Naive B cell (primary cell): ENCODE data around the gene PRKG1. TPM values are rescaled to one million over a fixed set of nuclear protein-coding genes. Genes with fewer than 3 reads are reported as not detected.

ENCODE experiments used
- ATAC-seq, 2 donors: fragments of 150-1000 bp; cut with Tn5 transposase; 2 replicates each; pipeline ENCODE4 v1.10.0; 2021; ENCODE audit warnings: low read depth in 2 of 2, mild to moderate bottlenecking in 2 of 2, moderate library complexity in 2 of 2
- DNase-seq: peaks from one replicate; pipeline ENCODE4 v3.0.0; 2022
- H3K27ac Mint-ChIP-seq, 6 donors: one replicate each; pipeline ENCODE4 v1.8.0; 2020 to 2022; ENCODE audit warnings: mild to moderate bottlenecking in 6 of 6, mixed read lengths in 6 of 6, moderate library complexity in 5 of 6, inconsistent platforms in 2 of 6
- H3K27me3 Mint-ChIP-seq, 3 donors: one replicate each; pipeline ENCODE4 v1.8.0; 2021 to 2022; ENCODE audit warnings: mixed read lengths in 3 of 3, mild to moderate bottlenecking in 1 of 3
- H3K36me3 Mint-ChIP-seq, 2 donors: one replicate each; pipeline ENCODE4 v1.8.0; 2020 to 2022; ENCODE audit warnings: mixed read lengths in 2 of 2, inconsistent platforms in 1 of 2, mild to moderate bottlenecking in 1 of 2
- H3K4me1 Mint-ChIP-seq, 3 donors: one replicate each; pipeline ENCODE4 v1.8.0; 2020 to 2022; ENCODE audit warnings: mixed read lengths in 3 of 3, inconsistent platforms in 1 of 3, mild to moderate bottlenecking in 1 of 3, moderate library complexity in 1 of 3
- H3K4me3 Mint-ChIP-seq, 8 donors: one replicate each; pipeline ENCODE4 v1.8.0; 2020 to 2022; ENCODE audit warnings: mild to moderate bottlenecking in 8 of 8, mixed read lengths in 8 of 8, moderate library complexity in 8 of 8, inconsistent platforms in 2 of 8
- H3K9me3 Mint-ChIP-seq, 7 donors: one replicate each; pipeline ENCODE4 v1.8.0; 2020 to 2022; ENCODE audit warnings: mixed read lengths in 7 of 7, mild to moderate bottlenecking in 5 of 7, inconsistent platforms in 2 of 7, moderate library complexity in 1 of 7
- polyA plus RNA-seq, 6 donors: library from polyadenylated mRNA; unstranded; fragments of 300-500 nt; fragmentation: Illumina TruSeq; gene quantifications; one replicate each; pipeline ENCODE4 v1.2.3, GENCODE V29; 2021; ENCODE audit warnings: low read depth in 6 of 6

The PRKG1 gene
- polyA plus RNA-seq, 6 donors from 2014 or later: 0.21 TPM; not detected in 5

DNA sequence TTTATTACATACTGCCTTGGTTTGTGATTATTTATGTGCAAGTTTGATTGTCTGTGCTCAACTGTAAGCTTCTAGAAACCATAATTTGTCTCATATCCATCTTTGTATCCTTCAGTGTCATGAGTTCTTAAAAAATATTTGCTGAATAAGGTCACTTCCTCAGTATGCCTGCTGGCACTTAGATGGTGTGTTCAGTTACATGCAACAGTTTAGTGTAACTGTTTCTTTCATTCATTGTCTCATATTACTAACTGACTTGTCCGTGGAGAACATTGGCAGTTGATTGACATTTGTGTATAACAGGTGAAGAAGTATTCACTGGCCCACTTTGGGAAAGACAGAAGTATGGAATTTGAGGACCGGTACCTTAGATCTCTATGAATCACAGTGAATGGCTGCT, 236.9 kb downstream of the PRKG1 start:
- no peaks in the 10 kb centered on the region for H3K4me1 Mint-ChIP-seq
- no peak for DNase-seq
- H3K27me3 Mint-ChIP-seq: peaks cover 0 to 4% (median 0%) of the 10 kb centered on the region in 3 donors
- H3K27ac Mint-ChIP-seq: no peak overlapping the region
- ATAC-seq: no peak
- H3K4me3 Mint-ChIP-seq: no peak overlapping the region
- peaks cover 0 to 2% (median 0%) of the 10 kb centered on the region in 7 donors for H3K9me3 Mint-ChIP-seq
- no peaks in the 10 kb centered on the region for H3K36me3 Mint-ChIP-seq

DNA sequence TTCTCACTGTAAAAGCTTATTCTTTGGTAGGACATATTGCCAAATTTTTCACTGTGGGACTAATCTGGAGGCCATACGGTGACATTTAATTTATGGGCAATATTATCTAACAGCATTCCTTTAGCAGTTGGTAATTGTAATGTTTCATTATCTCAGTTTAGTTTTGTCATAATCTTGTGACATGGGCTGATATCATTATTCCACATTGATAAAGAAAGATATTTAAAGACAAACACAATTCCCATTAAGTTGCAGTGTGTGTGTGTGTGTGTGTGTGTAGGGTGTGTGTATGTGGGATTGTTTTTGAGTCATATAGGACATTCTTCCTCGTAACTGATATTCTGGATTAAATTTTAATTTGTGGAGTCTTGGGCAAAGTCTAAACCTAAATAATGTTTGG, 238.5 kb downstream of the PRKG1 start:
- no peak overlapping the region for H3K4me3 Mint-ChIP-seq
- no peak for ATAC-seq
- no peaks in the 10 kb centered on the region for H3K4me1 Mint-ChIP-seq
- peaks cover 0 to 2% (median 0%) of the 10 kb centered on the region in 7 donors for H3K9me3 Mint-ChIP-seq
- no peak for DNase-seq
- peaks cover 0 to 4% (median 0%) of the 10 kb centered on the region in 3 donors for H3K27me3 Mint-ChIP-seq
- H3K36me3 Mint-ChIP-seq: no peaks in the 10 kb centered on the region
- H3K27ac Mint-ChIP-seq: no peak overlapping the region

DNA sequence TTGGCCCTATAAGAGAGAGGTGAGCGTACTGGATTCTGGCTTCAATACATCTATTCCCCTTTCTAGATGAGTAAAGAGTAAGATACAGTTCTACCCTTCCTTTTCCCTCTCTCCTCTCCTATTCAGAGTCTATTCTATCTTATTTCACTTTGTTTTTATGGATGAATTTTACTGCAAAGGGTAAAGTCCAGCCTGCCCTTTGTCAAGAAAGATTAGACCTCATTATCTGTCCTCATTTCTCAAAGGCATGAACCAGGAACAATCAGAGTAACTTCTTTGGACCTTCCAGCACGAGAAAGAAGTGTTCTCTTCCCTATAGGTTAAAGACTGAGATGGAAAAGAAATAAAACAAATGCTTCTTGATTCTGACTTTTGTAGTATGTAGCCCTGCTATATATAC, 239.0 kb downstream of the PRKG1 start:
- no peak for ATAC-seq
- Mint-ChIP-seq H3K4me3 (no peak overlapping the region), H3K36me3 (no peaks in the 10 kb centered on the region), H3K9me3 (peaks cover 0 to 2% (median 0%) of the 10 kb centered on the region in 7 donors), H3K27ac (no peak overlapping the region), H3K4me1 (no peaks in the 10 kb centered on the region), H3K27me3 (peaks cover 0 to 4% (median 0%) of the 10 kb centered on the region in 3 donors)
- no peak for DNase-seq

DNA sequence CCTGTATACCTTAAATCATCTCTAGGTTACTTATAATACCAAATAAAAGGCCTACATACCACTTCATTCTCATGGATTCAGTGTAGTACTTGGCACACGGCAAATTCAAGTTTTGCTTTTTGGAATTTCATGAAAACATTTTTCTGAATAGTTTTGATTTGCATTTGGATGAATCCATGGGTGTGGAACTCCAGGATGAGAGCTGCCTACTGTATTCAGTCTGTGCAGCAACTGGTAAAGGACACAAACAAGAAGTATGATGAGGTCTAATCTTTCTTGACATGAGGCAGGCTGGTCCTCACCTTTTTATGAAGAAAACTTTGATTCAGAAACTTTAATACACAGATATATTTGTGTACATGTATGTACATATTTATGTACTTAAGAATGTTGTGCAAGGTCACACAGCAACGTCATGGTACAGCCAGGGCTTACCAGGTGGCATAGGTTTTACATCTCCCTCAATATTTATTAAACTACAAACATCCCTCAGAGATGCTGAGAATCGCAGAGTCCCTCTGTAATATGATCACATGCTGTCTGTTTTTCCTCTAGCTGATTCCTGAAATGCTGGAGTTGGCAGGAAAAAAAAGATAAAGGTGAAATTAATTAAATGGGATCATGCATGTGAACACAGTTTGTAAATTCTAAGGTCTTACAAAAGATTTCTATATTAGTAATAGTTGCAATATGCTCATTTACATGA, 239.6 kb downstream of the PRKG1 start:
- H3K36me3 Mint-ChIP-seq: no peaks in the 10 kb centered on the region
- no peak overlapping the region for H3K27ac Mint-ChIP-seq
- no peak overlapping the region for H3K4me3 Mint-ChIP-seq

DNA sequence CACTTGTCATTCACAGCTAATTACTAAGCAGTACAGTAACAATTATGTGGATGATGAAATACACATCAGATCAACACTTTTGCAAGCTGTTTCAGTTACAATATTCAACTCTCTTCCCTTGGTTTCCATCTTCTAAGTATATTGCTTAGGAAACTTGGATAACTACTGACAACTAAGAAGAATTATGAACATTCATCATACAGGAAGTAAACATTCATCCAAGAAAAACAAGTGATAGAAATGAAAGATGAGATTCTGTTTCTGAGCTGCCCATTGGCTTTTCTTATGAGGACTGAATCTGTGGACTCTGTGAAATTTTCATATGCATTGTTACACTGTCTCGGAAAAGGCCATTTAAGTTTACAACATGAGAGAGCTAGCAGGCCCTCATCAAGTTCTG, 240.2 kb downstream of the PRKG1 start:
- Mint-ChIP-seq H3K36me3 (no peaks in the 10 kb centered on the region), H3K4me3 (no peak overlapping the region), H3K27me3 (peaks cover 0 to 4% (median 0%) of the 10 kb centered on the region in 3 donors), H3K4me1 (no peaks in the 10 kb centered on the region), H3K27ac (no peak overlapping the region), H3K9me3 (peaks cover 0 to 2% (median 0%) of the 10 kb centered on the region in 7 donors)
- no peak for ATAC-seq
- no peak for DNase-seq

More for the DNA sequence above, 239.6 kb downstream of the PRKG1 start:
- DNase-seq (no peak), ATAC-seq (no peak)
- Mint-ChIP-seq H3K27me3 (peaks cover 0 to 4% (median 0%) of the 10 kb centered on the region in 3 donors), H3K4me1 (no peaks in the 10 kb centered on the region), H3K9me3 (peaks cover 0 to 2% (median 0%) of the 10 kb centered on the region in 7 donors)

DNA sequence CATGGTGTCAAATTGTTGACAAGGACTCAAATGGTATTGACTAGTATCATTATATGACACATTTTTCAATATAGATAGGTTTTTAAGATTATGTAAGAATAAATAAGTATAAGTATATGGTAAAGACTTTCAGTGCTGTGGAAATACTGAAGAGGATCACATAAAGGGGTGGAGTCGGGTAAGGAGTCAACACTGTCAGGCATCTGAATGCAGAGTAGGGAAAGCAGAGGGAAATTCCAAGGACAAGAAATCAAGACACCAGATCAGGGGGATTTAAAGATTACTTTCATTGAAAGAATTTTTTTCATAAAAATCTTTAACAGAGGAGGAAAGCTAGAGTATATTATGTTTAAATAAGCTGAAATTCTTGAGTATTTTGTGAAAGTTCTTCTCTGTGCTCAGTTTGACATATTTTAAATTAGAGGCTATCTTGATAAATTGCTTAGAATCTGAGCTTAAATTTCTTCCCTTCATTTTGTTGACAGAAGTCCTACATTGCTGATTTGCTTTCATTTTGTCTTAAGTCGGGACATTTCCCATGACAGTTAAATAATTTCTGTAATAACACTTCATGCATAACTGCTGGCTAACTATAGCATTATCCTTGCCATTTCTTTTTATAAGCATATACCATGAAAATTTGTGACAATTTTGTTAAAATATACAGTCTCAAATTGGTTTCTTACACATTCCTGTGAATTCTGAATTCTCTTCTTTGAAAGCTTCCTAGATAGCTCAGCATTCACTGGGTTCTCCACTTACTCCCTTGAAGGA, 244.3 kb downstream of the PRKG1 start:
- Mint-ChIP-seq H3K36me3 (no peaks in the 10 kb centered on the region), H3K4me1 (no peaks in the 10 kb centered on the region), H3K9me3 (peaks cover 0 to 1% (median 0%) of the 10 kb centered on the region in 7 donors), H3K27me3 (no peaks in the 10 kb centered on the region), H3K4me3 (no peak overlapping the region), H3K27ac (no peak overlapping the region)
- no peak for DNase-seq
- ATAC-seq: no peak

DNA sequence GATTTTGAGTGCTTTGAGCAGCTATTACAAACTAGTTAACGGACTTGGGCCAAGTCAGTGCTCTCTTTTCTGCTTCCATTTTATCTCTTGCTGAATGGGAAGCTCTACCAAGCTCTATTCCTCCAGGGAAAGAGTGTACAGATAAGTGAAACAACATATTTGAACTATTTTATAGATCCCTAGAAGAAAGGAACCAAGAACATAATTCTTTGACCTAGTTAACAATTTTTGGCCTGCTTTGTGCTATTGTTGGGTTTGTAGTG, 244.8 kb downstream of the PRKG1 start:
- peaks cover 0 to 1% (median 0%) of the 10 kb centered on the region in 7 donors for H3K9me3 Mint-ChIP-seq
- H3K27ac Mint-ChIP-seq: no peak overlapping the region
- DNase-seq: no peak
- ATAC-seq: no peak
- no peaks in the 10 kb centered on the region for H3K27me3 Mint-ChIP-seq
- H3K4me1 Mint-ChIP-seq: no peaks in the 10 kb centered on the region
- H3K4me3 Mint-ChIP-seq: no peak overlapping the region
- no peaks in the 10 kb centered on the region for H3K36me3 Mint-ChIP-seq

DNA sequence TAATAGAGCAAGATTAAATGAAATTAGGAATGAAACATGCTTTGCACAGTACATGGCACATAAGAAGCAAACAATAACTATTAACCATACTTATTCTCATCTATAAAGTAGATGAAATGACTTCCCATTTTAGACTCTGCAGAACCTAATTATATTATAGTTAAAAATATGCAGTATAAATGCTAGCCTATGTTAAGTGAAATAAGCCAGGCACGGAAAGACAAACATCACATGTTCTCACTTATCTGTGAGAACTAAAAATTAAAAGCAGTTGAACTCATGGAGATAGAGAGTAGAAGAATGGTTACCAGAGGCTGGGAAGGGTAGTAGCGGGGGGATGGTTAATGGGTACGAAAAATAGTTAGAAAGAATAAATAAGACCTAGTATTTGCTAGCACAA, 247.0 kb downstream of the PRKG1 start:
- Mint-ChIP-seq H3K27ac (no peak overlapping the region), H3K4me3 (no peak overlapping the region), H3K36me3 (no peaks in the 10 kb centered on the region), H3K4me1 (no peaks in the 10 kb centered on the region), H3K27me3 (no peaks in the 10 kb centered on the region), H3K9me3 (peaks cover 0 to 3% (median 0%) of the 10 kb centered on the region in 7 donors)
- DNase-seq (no peak), ATAC-seq (no peak)

DNA sequence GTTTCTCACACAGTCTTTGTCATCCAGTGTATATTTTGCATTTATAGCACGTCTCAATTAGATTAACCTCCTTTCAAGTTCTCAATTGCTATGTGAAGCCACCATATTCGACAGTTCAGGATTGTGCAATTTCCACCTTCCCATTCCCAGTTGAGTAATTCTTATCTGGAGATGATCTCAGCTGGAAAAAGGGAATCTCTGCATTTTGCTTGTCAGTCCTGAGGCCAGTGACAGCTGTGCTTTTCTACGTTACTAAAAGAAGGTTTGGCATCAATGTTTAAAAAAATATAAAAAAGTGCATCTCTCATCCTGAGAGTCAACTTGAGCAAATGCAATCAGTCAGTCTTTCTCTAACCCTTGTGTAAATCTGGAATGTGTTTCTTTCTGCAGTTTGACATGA, 247.7 kb downstream of the PRKG1 start:
- Mint-ChIP-seq H3K4me1 (no peaks in the 10 kb centered on the region), H3K27me3 (no peaks in the 10 kb centered on the region), H3K27ac (no peak overlapping the region), H3K36me3 (no peaks in the 10 kb centered on the region), H3K9me3 (peaks cover 0 to 3% (median 0%) of the 10 kb centered on the region in 7 donors), H3K4me3 (no peak overlapping the region)
- ATAC-seq (no peak), DNase-seq (no peak)

DNA sequence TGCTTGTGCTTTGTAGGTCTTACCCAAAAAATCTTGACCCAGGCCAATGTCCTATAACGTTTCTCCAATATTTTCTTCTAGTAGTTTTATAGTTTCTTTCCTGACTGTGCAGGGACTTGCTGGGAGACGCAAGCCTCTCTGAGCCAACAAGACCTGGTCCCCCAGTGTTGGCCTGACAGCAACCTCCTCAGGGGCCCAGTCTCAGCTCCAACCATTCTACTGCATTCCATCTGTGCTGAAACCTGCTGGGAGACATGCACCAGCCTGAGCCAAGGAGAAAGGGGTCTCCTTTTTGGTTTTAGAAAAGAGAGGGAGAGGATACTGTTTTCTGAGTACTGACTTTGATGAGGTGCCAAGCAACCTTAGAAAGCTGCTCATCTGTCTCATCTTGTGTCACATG, 251.4 kb downstream of the PRKG1 start:
- Mint-ChIP-seq H3K36me3 (no peaks in the 10 kb centered on the region), H3K4me1 (no peaks in the 10 kb centered on the region), H3K27me3 (no peaks in the 10 kb centered on the region), H3K27ac (peak overlapping the region in 1 of 6 donors; percentile 53), H3K9me3 (peaks cover 0 to 7% (median 0%) of the 10 kb centered on the region in 7 donors), H3K4me3 (no peak overlapping the region)
- ATAC-seq: no peak
- no peak for DNase-seq

DNA sequence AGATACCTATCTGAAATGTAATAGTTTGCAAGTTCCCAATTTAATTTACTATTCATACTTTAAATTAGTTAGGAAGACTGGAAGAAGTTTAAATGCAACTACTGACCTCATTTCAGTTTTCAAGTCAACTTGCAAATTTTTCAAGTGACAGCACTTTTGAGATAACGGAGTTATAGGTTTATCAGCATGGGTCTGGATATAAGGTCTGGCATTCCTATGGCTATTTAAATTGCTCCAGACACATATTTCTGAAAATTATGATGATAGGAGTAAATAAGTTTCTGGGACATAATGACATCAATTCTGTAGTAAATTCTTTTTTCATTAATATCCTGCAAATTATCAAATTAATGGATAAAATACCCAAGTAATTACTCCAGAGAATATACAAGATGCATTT, 251.9 kb downstream of the PRKG1 start:
- no peak overlapping the region for H3K27ac Mint-ChIP-seq
- peaks cover 0 to 7% (median 0%) of the 10 kb centered on the region in 7 donors for H3K9me3 Mint-ChIP-seq
- no peak for ATAC-seq
- H3K36me3 Mint-ChIP-seq: no peaks in the 10 kb centered on the region
- H3K4me3 Mint-ChIP-seq: no peak overlapping the region
- DNase-seq: no peak
- no peaks in the 10 kb centered on the region for H3K27me3 Mint-ChIP-seq
- H3K4me1 Mint-ChIP-seq: no peaks in the 10 kb centered on the region

DNA sequence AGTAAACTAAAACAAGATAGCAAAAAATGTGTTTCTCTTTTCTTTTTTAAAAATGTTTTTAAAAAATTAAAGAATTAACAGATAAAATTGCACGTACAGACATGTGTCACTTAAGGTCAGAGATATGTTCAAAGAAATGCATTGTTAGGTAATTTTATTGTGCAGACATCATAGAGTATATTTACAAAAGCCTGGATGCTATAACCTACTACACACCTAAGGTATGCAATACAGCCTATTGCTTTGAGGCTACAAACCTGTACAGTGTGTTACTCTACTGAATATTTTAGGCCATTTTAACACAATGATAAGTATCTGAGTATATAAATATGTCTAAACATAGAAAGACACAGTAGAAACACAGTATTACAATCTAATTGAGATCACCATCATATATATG, 253.1 kb downstream of the PRKG1 start:
- Mint-ChIP-seq H3K36me3 (no peaks in the 10 kb centered on the region), H3K27ac (no peak overlapping the region), H3K4me1 (no peaks in the 10 kb centered on the region), H3K4me3 (no peak overlapping the region), H3K9me3 (peaks cover 0 to 7% (median 1%) of the 10 kb centered on the region in 7 donors), H3K27me3 (no peaks in the 10 kb centered on the region)
- no peak for ATAC-seq
- DNase-seq: no peak

DNA sequence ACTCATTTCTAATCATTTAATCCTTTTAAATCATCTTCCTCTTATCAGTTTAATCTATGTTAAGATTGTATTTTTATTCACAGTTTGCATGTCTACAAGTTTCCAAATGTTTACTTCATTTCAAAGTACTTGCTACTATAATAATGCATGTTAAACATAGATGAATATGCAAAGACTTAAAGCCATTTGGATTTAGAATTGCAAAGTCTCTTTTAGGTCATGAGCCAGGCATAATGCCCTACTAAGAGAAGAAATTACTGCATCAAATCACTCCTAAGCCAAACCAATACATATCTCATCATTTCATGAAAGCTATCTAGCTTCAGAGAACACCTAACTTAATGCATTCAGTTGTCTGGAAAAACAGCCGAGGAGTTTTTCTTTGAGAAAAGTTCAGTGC, 266.1 kb downstream of the PRKG1 start:
- no peaks in the 10 kb centered on the region for H3K4me1 Mint-ChIP-seq
- no peak overlapping the region for H3K4me3 Mint-ChIP-seq
- no peaks in the 10 kb centered on the region for H3K36me3 Mint-ChIP-seq
- no peak for DNase-seq
- no peaks in the 10 kb centered on the region for H3K9me3 Mint-ChIP-seq
- H3K27me3 Mint-ChIP-seq: no peaks in the 10 kb centered on the region
- ATAC-seq: no peak
- H3K27ac Mint-ChIP-seq: no peak overlapping the region

DNA sequence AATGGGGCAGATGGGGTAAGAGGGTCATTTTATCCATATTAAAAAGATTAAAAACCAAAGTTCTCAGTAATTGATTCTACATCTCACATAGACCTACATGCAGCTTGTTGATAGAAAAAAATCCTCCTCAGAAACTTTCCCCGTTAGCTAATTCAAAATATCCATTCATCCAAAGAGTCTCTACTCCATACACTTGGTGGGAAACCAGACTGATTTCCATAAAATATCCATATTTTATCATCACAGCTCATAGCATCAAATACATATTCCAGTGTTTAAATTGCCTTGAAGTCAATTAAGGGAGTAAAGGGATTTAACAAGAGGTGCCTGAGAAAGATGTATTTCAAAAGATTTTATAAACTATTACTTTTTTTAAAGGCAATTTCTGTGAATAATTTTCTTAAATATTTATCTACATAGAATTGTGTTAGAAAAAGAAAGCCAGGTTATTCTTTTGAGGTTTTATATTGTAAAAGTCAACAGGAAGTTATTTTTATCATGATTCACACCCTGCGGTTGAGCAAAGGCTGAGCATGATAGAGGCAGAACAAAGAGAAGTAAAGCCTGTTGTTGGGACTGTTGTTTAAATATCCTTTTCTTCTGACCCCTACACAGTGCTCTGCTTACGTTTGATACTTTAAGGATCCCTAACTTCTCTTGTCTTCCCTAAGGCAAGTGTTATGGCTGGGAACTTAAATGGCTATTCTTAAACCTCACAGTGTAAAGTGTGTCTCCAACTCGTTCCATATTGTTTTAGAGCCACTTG, 266.7 kb downstream of the PRKG1 start:
- no peak overlapping the region for H3K27ac Mint-ChIP-seq
- no peaks in the 10 kb centered on the region for H3K36me3 Mint-ChIP-seq
- no peak for ATAC-seq
- H3K27me3 Mint-ChIP-seq: no peaks in the 10 kb centered on the region
- DNase-seq: no peak
- no peaks in the 10 kb centered on the region for H3K9me3 Mint-ChIP-seq
- H3K4me1 Mint-ChIP-seq: no peaks in the 10 kb centered on the region
- no peak overlapping the region for H3K4me3 Mint-ChIP-seq
